GM18519 (cell line): Measurements from ENCODE around the gene EVX1.

ENCODE experiments used
- ATAC-seq: cut with Tn5 transposase; IDR thresholded peaks from one replicate; pipeline ENCODE4 v1.9.1; 2021; ENCODE audit warnings: mild to moderate bottlenecking, moderate library complexity; ENCODE audit not compliant: unreplicated experiment, low FRiP score

Gene EVX1

GRCh38 chr7:27248427-27248806, 5.8 kb downstream of the EVX1 start:
- no peak for ATAC-seq

- no peak for ATAC-seq
Measured at GRCh38 chr7:27248911-27249723, 6.5 kb downstream of the EVX1 start.

GRCh38 chr7:27249724-27250556, 7.3 kb downstream of the EVX1 start:
- no peak for ATAC-seq

GRCh38 chr7:27250557-27251070, 8.0 kb downstream of the EVX1 start:
- ATAC-seq = no peak

- ATAC-seq = no peak
Measured at GRCh38 chr7:27251136-27251651, 8.6 kb downstream of the EVX1 start.

GRCh38 chr7:27251652-27252590, 9.3 kb downstream of the EVX1 start:
- no peak for ATAC-seq

- no peak for ATAC-seq
Measured at GRCh38 chr7:27254625-27255024, 12.0 kb downstream of the EVX1 start.

- ATAC-seq = no peak
Measured at GRCh38 chr7:27260211-27260610, 17.6 kb downstream of the EVX1 start.

GRCh38 chr7:27262121-27262520, 19.5 kb downstream of the EVX1 start:
- no peak for ATAC-seq

GRCh38 chr7:27263781-27264180, 21.2 kb downstream of the EVX1 start:
- no peak for ATAC-seq

GRCh38 chr7:27269455-27269854, 26.9 kb downstream of the EVX1 start:
- no peak for ATAC-seq

GRCh38 chr7:27271384-27271783, 28.8 kb downstream of the EVX1 start:
- ATAC-seq = no peak

- ATAC-seq = no peak
Measured at GRCh38 chr7:27277628-27278027, 35.0 kb downstream of the EVX1 start.

- no peak for ATAC-seq
Measured at GRCh38 chr7:27283558-27283957, 41.0 kb downstream of the EVX1 start.

- no peak for ATAC-seq
Measured at GRCh38 chr7:27295236-27295635, 52.6 kb downstream of the EVX1 start.

GRCh38 chr7:27297356-27297755, 54.8 kb downstream of the EVX1 start:
- ATAC-seq = no peak
